A549 (cell line): ENCODE results near the gene APBA1. TPM values are rescaled to one million over a fixed set of nuclear protein-coding genes. Genes with fewer than 3 reads are reported as not detected.

Experiments used
- ATAC-seq, 2 experiments: fragments of 200-7000 bp in 1 of 2; fragments of >200 bp in 1 of 2; cut with Nextera tagmentation in 1 of 2; cut with Tn5 transposase in 1 of 2; 3 replicates each; pipeline versions ENCODE4 v1.8.0 to v1.9.1; 2018 to 2020; ENCODE audit warnings: mild to moderate bottlenecking in 1 of 2, moderate library complexity in 1 of 2
- CTCF ChIA-PET: fragments of 300-600 bp; sonication (Branson Sonifier 250); formaldehyde crosslinking; extraction: SDS; loops from one replicate; lab custom pipeline; 2021; ENCODE audit warnings: antibody characterized with exemption, inconsistent platforms; lab: Yijun Ruan, JAX
- POLR2A ChIA-PET: fragments of 350-600 bp; formaldehyde crosslinking; extraction: SDS; loops from one replicate; lab custom pipeline; 2021; ENCODE audit warnings: antibody characterized with exemption, inconsistent platforms; lab: Yijun Ruan, JAX
- DNase-seq, 2 experiments: peaks; one replicate each; pipeline versions ENCODE4 v3.0.0 to v3.0.0-alpha.2; 2011 to 2016; ENCODE audit warnings: low read depth in 1 of 2, low spot score in 1 of 2
- FAIRE-seq: peaks from 2 replicates; lab custom pipeline; 2011; peaks lifted over from hg19 to GRCh38; lab: Jason Lieb, UNC
- H3K27ac ChIP-seq, 2 experiments: fragments of >200 bp; sonication (Bioruptor Twin); formaldehyde crosslinking; 3 replicates each; pipeline ENCODE4 v1.5.1; 2016 to 2017
- H3K4me1 ChIP-seq: fragments of >200 bp; sonication (Bioruptor Twin); formaldehyde crosslinking; 3 replicates; pipeline ENCODE4 v1.6.1; 2016
- H3K4me2 ChIP-seq: fragments of >200 bp; sonication (Bioruptor Twin); formaldehyde crosslinking; 3 replicates; pipeline ENCODE4 v1.6.1; 2016
- H3K4me3 ChIP-seq: fragments of >200 bp; sonication (Bioruptor Twin); formaldehyde crosslinking; 3 replicates; pipeline ENCODE4 v1.5.1; 2016
- H3K9me3 ChIP-seq: fragments of >200 bp; sonication (Bioruptor Twin); formaldehyde crosslinking; 3 replicates; pipeline ENCODE4 v1.6.1; 2016
- CEBPB ChIP-seq, 2 experiments: fragments of >200 bp in 1 of 2; sonication (Bioruptor Twin) in 1 of 2; formaldehyde crosslinking in 1 of 2; IDR thresholded peaks; 2 replicates each; pipeline ENCODE4 v1.6.1; 2012 to 2016
- CHD4 ChIP-seq: fragments of 200-600 bp; sonication (generic); IDR thresholded peaks from 2 replicates; pipeline ENCODE4 v1.6.1; 2016; ENCODE audit warnings: antibody characterized with exemption, mild to moderate bottlenecking, borderline replicate concordance
- EHF ChIP-seq: fragments of 250-450 bp; sonication (Bioruptor Pico); IDR thresholded peaks from 2 replicates; pipeline ENCODE4 v1.5.0; 2020; ENCODE audit warnings: mild to moderate bottlenecking
- EP300 ChIP-seq, 2 experiments: fragments of >200 bp; sonication (Bioruptor Twin); formaldehyde crosslinking; IDR thresholded peaks; 2 replicates in 1 of 2; 3 replicates in 1 of 2; pipeline ENCODE4 v1.6.1; 2016 to 2017
- FOSB ChIP-seq: fragments of 250-450 bp; sonication (Bioruptor Pico); IDR thresholded peaks from 2 replicates; pipeline ENCODE4 v1.5.0; 2020; ENCODE audit warnings: mild to moderate bottlenecking, moderate library complexity
- FOXS1 ChIP-seq: fragments of 250-450 bp; sonication (Bioruptor Pico); IDR thresholded peaks from 2 replicates; pipeline ENCODE4 v1.5.0; 2020; ENCODE audit warnings: mild to moderate bottlenecking, moderate library complexity
- HDAC2 ChIP-seq: fragments of 200-600 bp; sonication (generic); IDR thresholded peaks from 2 replicates; pipeline ENCODE4 v1.6.1; 2016
- HOXA7 ChIP-seq: fragments of 250-450 bp; sonication (Bioruptor Pico); IDR thresholded peaks from 2 replicates; pipeline ENCODE4 v1.5.0; 2020; ENCODE audit warnings: mild to moderate bottlenecking, moderate library complexity
- HOXB13 ChIP-seq: fragments of 250-450 bp; sonication (Bioruptor Pico); IDR thresholded peaks from 2 replicates; pipeline ENCODE4 v1.5.0; 2020; ENCODE audit warnings: low read depth, mild to moderate bottlenecking, moderate library complexity
- JUN ChIP-seq, 2 experiments: fragments of >200 bp; sonication (Bioruptor Twin); formaldehyde crosslinking; IDR thresholded peaks; 2 replicates in 1 of 2; 3 replicates in 1 of 2; pipeline ENCODE4 v1.6.1; 2016 to 2017
- KDM5A ChIP-seq: fragments of 200-600 bp; sonication (generic); IDR thresholded peaks from 2 replicates; pipeline ENCODE4 v1.6.1; 2016; ENCODE audit warnings: antibody characterized with exemption, mild to moderate bottlenecking
- MYC ChIP-seq: IDR thresholded peaks from 2 replicates; pipeline ENCODE4 v1.6.1; 2012; ENCODE audit warnings: mild to moderate bottlenecking, inconsistent platforms, low read length, improper control_type of control experiment, borderline replicate concordance
- NFE2L2 ChIP-seq: fragments of 150-350 bp; conservative IDR thresholded peaks from 2 replicates; pipeline ENCODE4 v1.6.1; 2014; ENCODE audit warnings: low read length
- RCOR1 ChIP-seq: fragments of 150-350 bp; IDR thresholded peaks from 2 replicates; pipeline ENCODE4 v1.6.1; 2014; ENCODE audit warnings: antibody characterized with exemption, low read length, low read depth
- SMC3 ChIP-seq: fragments of >200 bp; sonication (Bioruptor Twin); formaldehyde crosslinking; IDR thresholded peaks from 3 replicates; pipeline ENCODE4 v1.6.1; 2018; ENCODE audit warnings: inconsistent platforms
- TFCP2L1 ChIP-seq: fragments of 250-450 bp; sonication (Bioruptor Pico); IDR thresholded peaks from 2 replicates; pipeline ENCODE4 v1.5.0; 2021; ENCODE audit warnings: mild to moderate bottlenecking
- ZC3H11A ChIP-seq: fragments of 450-650 bp; IDR thresholded peaks from 2 replicates; pipeline ENCODE4 v1.6.1; 2014; ENCODE audit warnings: antibody characterized with exemption, mild to moderate bottlenecking
- ZFP36 ChIP-seq: fragments of 450-650 bp; IDR thresholded peaks from 2 replicates; pipeline ENCODE4 v1.6.1; 2014; ENCODE audit warnings: borderline replicate concordance; ENCODE audit not compliant: partially characterized antibody
- ZNF302 ChIP-seq: fragments of 250-450 bp; sonication (Bioruptor Pico); IDR thresholded peaks from 2 replicates; pipeline ENCODE4 v1.9.0; 2021; ENCODE audit warnings: inconsistent platforms, mild to moderate bottlenecking, moderate library complexity
- ZSCAN20 ChIP-seq: fragments of 250-450 bp; sonication (Bioruptor Pico); IDR thresholded peaks from 2 replicates; pipeline ENCODE4 v1.8.0; 2022; ENCODE audit warnings: mild to moderate bottlenecking, moderate library complexity
- WGBS: methylation state at CpG from one replicate; pipeline ENCODE4 v1.1.6; 2017; ENCODE audit errors: missing lambda C conversion rate; 5-methylcytosine and 5-hydroxymethylcytosine counted together
- polyA plus RNA-seq, 4 experiments: library from polyadenylated mRNA; depleted of rRNA in 3 of 4; stranded (reverse); fragments of >200 nt; fragmentation: RNase III in 1 of 4; extraction: RNeasy Plus Mini Kit Qiagen cat#74134 plus additional on column Dnase treatment in 1 of 4; gene quantifications; 2 replicates in 3 of 4; 3 replicates in 1 of 4; pipeline ENCODE4 v1.2.3, GENCODE V29; 2011 to 2017
- TF ChIP-seq, protein P1 (sequence below): fragments of 250-450 bp; sonication (Bioruptor Pico); IDR thresholded peaks from 2 replicates; pipeline ENCODE4 v1.5.0; 2020; ENCODE audit warnings: low read depth, mild to moderate bottlenecking, moderate library complexity
- TF ChIP-seq, protein P2 (sequence below): IDR thresholded peaks from 2 replicates; pipeline ENCODE4 v1.6.1; 2012; ENCODE audit warnings: low read depth, borderline replicate concordance
- TF ChIP-seq, protein P3 (sequence below): fragments of >200 bp; sonication (Bioruptor Twin); formaldehyde crosslinking; IDR thresholded peaks from 3 replicates; pipeline ENCODE4 v1.5.1; 2016
- TF ChIP-seq, protein P4 (sequence below): fragments of >200 bp; sonication (Bioruptor Twin); formaldehyde crosslinking; IDR thresholded peaks from 3 replicates; pipeline ENCODE4 v1.6.1; 2016
- TF ChIP-seq, protein P5 (sequence below): fragments of 450-650 bp; IDR thresholded peaks from 2 replicates; pipeline ENCODE4 v1.6.1; 2014; ENCODE audit warnings: antibody characterized with exemption

The APBA1 gene
- polyA plus RNA-seq, 2 of the 4 experiments (the other 2 are of a cell fraction): 0.22 to 1.6 TPM

DNA sequence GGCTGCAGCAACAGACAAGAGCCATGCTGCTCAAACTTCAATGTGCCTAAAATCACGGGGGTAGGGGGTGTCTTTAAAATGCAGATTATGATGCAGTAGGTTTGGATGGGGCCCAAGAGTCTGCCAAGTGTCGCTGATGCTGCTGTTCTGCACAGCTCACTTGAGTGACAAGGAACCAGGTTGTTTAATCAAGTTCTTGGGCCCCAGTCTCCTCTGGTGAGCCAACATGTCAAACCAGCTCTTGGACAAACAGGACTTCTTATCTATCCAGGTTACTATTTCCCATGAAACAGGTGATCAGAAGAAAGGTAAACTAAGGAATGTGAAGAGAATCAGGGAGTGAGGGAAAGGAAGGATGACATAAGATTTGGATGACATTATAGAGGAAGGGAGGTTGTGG is 78.0 kb downstream of the APBA1 start:
- Histone ChIP-seq H3K27ac (no peak overlapping the region), H3K4me3 (no peak overlapping the region), H3K4me1 (no peaks in the 10 kb centered on the region), H3K9me3 (no peaks in the 10 kb centered on the region), H3K4me2 (no peak overlapping the region)
- TF ChIP-seq ZFP36: no peak
- no peak for TF ChIP-seq HOXB13
- no peak for DNase-seq
- 0% methylated on average over 2 of the region's 2 CpGs for WGBS
- FAIRE-seq: no peak
- CTCF ChIA-PET: no interaction called here
- POLR2A ChIA-PET: no interaction called here
- no peak for ATAC-seq

DNA sequence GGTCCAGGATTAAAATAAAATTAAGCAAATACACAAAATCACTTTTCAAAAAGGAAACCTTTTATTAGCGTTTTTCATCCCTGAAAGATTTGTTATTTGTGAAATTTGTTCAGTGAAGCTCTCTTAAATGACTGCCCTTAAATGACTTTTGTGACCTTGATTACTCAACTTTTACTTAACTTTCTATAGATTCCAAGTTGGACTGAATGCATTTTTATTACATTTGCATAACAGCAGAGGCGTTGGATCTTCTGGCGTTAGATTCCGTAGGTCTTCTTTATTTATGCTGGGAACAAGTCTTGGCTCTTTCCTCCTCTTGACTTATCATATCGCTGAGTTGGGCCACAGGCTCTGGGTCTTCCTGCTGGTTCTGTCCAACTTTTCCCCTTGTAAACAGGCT is 78.4 kb downstream of the APBA1 start:
- no peak overlapping the region for H3K4me2 ChIP-seq
- TF ChIP-seq CEBPB (IDR thresholded peaks at IDR 0.05) (no peak), ZSCAN20 (no peak), ZNF302 (CRISPR knock-in tag) (no peak), RCOR1 (no peak), MYC (no peak), SMC3 (no peak), FOXS1 (CRISPR knock-in tag) (no peak), ZC3H11A (no peak), NFE2L2 (no peak), TFCP2L1 (CRISPR knock-in tag) (no peak), CHD4 (no peak), EHF (CRISPR knock-in tag) (no peak), HOXA7 (no peak), JUN (IDR thresholded peaks at IDR 0.05) (no peak), FOSB (CRISPR knock-in tag) (no peak), EP300 (IDR thresholded peaks at IDR 0.05) (no peak)
- TF ChIP-seq, protein P1, sequence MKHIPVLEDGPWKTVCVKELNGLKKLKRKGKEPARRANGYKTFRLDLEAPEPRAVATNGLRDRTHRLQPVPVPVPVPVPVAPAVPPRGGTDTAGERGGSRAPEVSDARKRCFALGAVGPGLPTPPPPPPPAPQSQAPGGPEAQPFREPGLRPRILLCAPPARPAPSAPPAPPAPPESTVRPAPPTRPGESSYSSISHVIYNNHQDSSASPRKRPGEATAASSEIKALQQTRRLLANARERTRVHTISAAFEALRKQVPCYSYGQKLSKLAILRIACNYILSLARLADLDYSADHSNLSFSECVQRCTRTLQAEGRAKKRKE: no peak
- TF ChIP-seq, protein P2, sequence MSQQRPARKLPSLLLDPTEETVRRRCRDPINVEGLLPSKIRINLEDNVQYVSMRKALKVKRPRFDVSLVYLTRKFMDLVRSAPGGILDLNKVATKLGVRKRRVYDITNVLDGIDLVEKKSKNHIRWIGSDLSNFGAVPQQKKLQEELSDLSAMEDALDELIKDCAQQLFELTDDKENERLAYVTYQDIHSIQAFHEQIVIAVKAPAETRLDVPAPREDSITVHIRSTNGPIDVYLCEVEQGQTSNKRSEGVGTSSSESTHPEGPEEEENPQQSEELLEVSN: no peak
- TF ChIP-seq, protein P3, sequence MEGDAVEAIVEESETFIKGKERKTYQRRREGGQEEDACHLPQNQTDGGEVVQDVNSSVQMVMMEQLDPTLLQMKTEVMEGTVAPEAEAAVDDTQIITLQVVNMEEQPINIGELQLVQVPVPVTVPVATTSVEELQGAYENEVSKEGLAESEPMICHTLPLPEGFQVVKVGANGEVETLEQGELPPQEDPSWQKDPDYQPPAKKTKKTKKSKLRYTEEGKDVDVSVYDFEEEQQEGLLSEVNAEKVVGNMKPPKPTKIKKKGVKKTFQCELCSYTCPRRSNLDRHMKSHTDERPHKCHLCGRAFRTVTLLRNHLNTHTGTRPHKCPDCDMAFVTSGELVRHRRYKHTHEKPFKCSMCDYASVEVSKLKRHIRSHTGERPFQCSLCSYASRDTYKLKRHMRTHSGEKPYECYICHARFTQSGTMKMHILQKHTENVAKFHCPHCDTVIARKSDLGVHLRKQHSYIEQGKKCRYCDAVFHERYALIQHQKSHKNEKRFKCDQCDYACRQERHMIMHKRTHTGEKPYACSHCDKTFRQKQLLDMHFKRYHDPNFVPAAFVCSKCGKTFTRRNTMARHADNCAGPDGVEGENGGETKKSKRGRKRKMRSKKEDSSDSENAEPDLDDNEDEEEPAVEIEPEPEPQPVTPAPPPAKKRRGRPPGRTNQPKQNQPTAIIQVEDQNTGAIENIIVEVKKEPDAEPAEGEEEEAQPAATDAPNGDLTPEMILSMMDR: no peak
- TF ChIP-seq, protein P4, sequence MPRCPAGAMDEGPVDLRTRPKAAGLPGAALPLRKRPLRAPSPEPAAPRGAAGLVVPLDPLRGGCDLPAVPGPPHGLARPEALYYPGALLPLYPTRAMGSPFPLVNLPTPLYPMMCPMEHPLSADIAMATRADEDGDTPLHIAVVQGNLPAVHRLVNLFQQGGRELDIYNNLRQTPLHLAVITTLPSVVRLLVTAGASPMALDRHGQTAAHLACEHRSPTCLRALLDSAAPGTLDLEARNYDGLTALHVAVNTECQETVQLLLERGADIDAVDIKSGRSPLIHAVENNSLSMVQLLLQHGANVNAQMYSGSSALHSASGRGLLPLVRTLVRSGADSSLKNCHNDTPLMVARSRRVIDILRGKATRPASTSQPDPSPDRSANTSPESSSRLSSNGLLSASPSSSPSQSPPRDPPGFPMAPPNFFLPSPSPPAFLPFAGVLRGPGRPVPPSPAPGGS: no peak
- H3K27ac ChIP-seq: no peak overlapping the region
- FAIRE-seq (no peak), DNase-seq (no peak), ATAC-seq (no peak)
- no peaks in the 10 kb centered on the region for H3K9me3 ChIP-seq
- 61% methylated on average over 5 of the region's 5 CpGs for WGBS
- CTCF ChIA-PET: no interaction called here
- no peak overlapping the region for H3K4me3 ChIP-seq
- POLR2A ChIA-PET: no interaction called here
- H3K4me1 ChIP-seq: no peaks in the 10 kb centered on the region

DNA sequence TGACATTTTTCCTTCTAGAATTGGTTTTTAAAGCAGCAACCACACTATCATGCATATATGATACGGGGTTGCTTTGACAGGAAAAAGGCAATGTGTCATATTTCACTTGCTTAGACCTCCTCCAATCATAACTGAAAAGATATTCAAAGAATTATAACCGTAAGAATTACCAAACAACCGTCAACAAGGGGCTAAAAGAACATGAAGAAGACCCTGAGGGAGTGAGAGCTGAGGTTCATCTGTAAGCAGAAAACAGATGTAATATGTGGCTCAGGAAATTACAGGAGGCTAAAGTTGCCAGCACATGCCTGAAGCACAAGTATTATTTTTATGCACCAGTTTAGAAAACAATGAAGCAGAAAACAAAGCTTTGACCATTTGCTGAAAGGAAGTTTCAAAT is 78.9 kb downstream of the APBA1 start:
- Histone ChIP-seq H3K4me1 (no peaks in the 10 kb centered on the region), H3K27ac (no peak overlapping the region), H3K4me2 (no peak overlapping the region), H3K4me3 (no peak overlapping the region), H3K9me3 (no peaks in the 10 kb centered on the region)
- DNase-seq (no peak), ATAC-seq (no peak), FAIRE-seq (no peak)
- POLR2A ChIA-PET: no interaction called here
- TF ChIP-seq, protein P1: no peak
- TF ChIP-seq EHF (CRISPR knock-in tag): no peak
- TF ChIP-seq HDAC2: no peak
- TF ChIP-seq KDM5A: no peak
- TF ChIP-seq, protein P5, sequence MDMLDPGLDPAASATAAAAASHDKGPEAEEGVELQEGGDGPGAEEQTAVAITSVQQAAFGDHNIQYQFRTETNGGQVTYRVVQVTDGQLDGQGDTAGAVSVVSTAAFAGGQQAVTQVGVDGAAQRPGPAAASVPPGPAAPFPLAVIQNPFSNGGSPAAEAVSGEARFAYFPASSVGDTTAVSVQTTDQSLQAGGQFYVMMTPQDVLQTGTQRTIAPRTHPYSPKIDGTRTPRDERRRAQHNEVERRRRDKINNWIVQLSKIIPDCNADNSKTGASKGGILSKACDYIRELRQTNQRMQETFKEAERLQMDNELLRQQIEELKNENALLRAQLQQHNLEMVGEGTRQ: no peak
- 7% methylated on average over 3 of the region's 3 CpGs for WGBS
- CTCF ChIA-PET: no interaction called here
